ENCODE measurements around the gene CTBP1. TPM values are rescaled to one million over a fixed set of nuclear protein-coding genes. Genes with fewer than 3 reads are reported as not detected.

CTBP1 gene
- total RNA-seq, 2 experiments from 2014 or later = 214 to 217 TPM

GRCh38 chr4:1291996-1292702 lies 43.2 kb upstream of the CTBP1 start:
- Mint-ChIP-seq H3K27me3 (ENCODE audit: low read depth) (no peaks in the 10 kb centered on the region), H3K36me3 (ENCODE audit: low read depth) (peaks cover 17% of the 10 kb centered on the region), H3K9me3 (ENCODE audit: insufficient read depth) (peaks cover under 1% of the 10 kb centered on the region), H3K4me1 (ENCODE audit: low read depth) (peaks cover 48% of the 10 kb centered on the region), H3K27ac (no peak overlapping the region), H3K4me3 (peak overlapping the region; percentile 93)
- ChIA-PET CTCF (interaction anchor here (1.1 to 3.5 kb wide), 3 partner anchors 24 to 155 kb away, joined by 3 to 32 read pairs (median 8); partner anchors contain the start of gene UVSSA), POLR2A (interaction anchor here (5.7 kb wide), 1 partner anchor 43 kb away, joined by 41 read pairs; the partner anchor contains the start of gene CTBP1)
- DNase-seq (no peak), ATAC-seq (no peak)

GRCh38 chr4:1291091-1291490 lies 42.2 kb upstream of the CTBP1 start:
- ChIA-PET CTCF (interaction anchor here (0.9 to 3.8 kb wide), 6 partner anchors 10 to 159 kb away, joined by 3 to 32 read pairs (median 9); partner anchors contain the start of gene UVSSA), POLR2A (interaction anchor here (2.3 to 5.7 kb wide), 5 partner anchors 10 to 89 kb away, joined by 7 to 41 read pairs (median 33); partner anchors contain the start of genes CTBP1 and UVSSA)
- Mint-ChIP-seq H3K9me3 (ENCODE audit: insufficient read depth) (peaks cover 7% of the 10 kb centered on the region), H3K36me3 (ENCODE audit: low read depth) (peaks cover 14% of the 10 kb centered on the region), H3K4me1 (ENCODE audit: low read depth) (peaks cover 41% of the 10 kb centered on the region), H3K27ac (peak overlapping the region; percentile 92), H3K4me3 (peak overlapping the region; percentile 93), H3K27me3 (ENCODE audit: low read depth) (no peaks in the 10 kb centered on the region)
- no peak for DNase-seq
- no peak for ATAC-seq

GRCh38 chr4:1290165-1290977 lies 41.4 kb upstream of the CTBP1 start:
- Mint-ChIP-seq H3K27ac (peak overlapping the region; percentile 92), H3K36me3 (ENCODE audit: low read depth) (peaks cover 15% of the 10 kb centered on the region), H3K4me3 (peak overlapping the region; percentile 93), H3K4me1 (ENCODE audit: low read depth) (peaks cover 41% of the 10 kb centered on the region), H3K9me3 (ENCODE audit: insufficient read depth) (peaks cover 8% of the 10 kb centered on the region), H3K27me3 (ENCODE audit: low read depth) (no peaks in the 10 kb centered on the region)
- POLR2A ChIA-PET = interaction anchor here (1.4 to 5.7 kb wide), 11 partner anchors 10 to 122 kb away, joined by 3 to 41 read pairs (median 9); partner anchors contain the start of genes CTBP1 and UVSSA
- ATAC-seq = peak; percentile 12
- CTCF ChIA-PET = interaction anchor here (0.9 to 3.8 kb wide), 6 partner anchors 10 to 159 kb away, joined by 3 to 32 read pairs (median 9); partner anchors contain the start of genes CTBP1 and UVSSA
- DNase-seq = peak; percentile 47

- ATAC-seq (peak; percentile 97), DNase-seq (peak; percentile 98)
- POLR2A ChIA-PET = interaction anchor here (0.6 to 5.7 kb wide), 14 partner anchors 11 to 192 kb away, joined by 3 to 41 read pairs (median 6); partner anchors contain the start of genes CTBP1 and UVSSA
- Mint-ChIP-seq H3K9me3 (ENCODE audit: insufficient read depth) (peaks cover 8% of the 10 kb centered on the region), H3K4me1 (ENCODE audit: low read depth) (peaks cover 35% of the 10 kb centered on the region), H3K4me3 (peak within 1 kb of the TSS; percentile 93), H3K36me3 (ENCODE audit: low read depth) (peaks cover 15% of the 10 kb centered on the region), H3K27me3 (ENCODE audit: low read depth) (no peaks in the 10 kb centered on the region), H3K27ac (peak within 1 kb of the TSS; percentile 92)
- CTCF ChIA-PET = interaction anchor here (0.6 to 3.8 kb wide), 9 partner anchors 19 to 158 kb away, joined by 3 to 32 read pairs (median 4); partner anchors contain the start of genes CTBP1 and UVSSA
Observed at GRCh38 chr4:1289207-1290164, 40.6 kb upstream of the CTBP1 start, which contains the start of gene MAEA. Gene MAEA (plus strand): TSS chr4:1289891. CDS start chr4:1289914, 23 bp downstream.

- ATAC-seq (no peak), DNase-seq (no peak)
- ChIA-PET CTCF (interaction anchor here (0.6 to 3.8 kb wide), 8 partner anchors 20 to 157 kb away, joined by 3 to 32 read pairs (median 6); partner anchors contain the start of gene UVSSA), POLR2A (interaction anchor here (0.6 to 5.7 kb wide), 10 partner anchors 12 to 193 kb away, joined by 3 to 41 read pairs (median 10); partner anchors contain the start of genes CTBP1 and UVSSA)
- Mint-ChIP-seq H3K4me1 (ENCODE audit: low read depth) (peaks cover 33% of the 10 kb centered on the region), H3K27ac (peak overlapping the region; percentile 87), H3K36me3 (ENCODE audit: low read depth) (peaks cover 15% of the 10 kb centered on the region), H3K9me3 (ENCODE audit: insufficient read depth) (peaks cover 8% of the 10 kb centered on the region), H3K4me3 (peak overlapping the region; percentile 79), H3K27me3 (ENCODE audit: low read depth) (no peaks in the 10 kb centered on the region)
Observed at GRCh38 chr4:1288786-1289185, 39.9 kb upstream of the CTBP1 start.

- Mint-ChIP-seq H3K9me3 (ENCODE audit: insufficient read depth) (peaks cover 8% of the 10 kb centered on the region), H3K27me3 (ENCODE audit: low read depth) (no peaks in the 10 kb centered on the region), H3K4me3 (no peak overlapping the region), H3K27ac (no peak overlapping the region), H3K4me1 (ENCODE audit: low read depth) (peaks cover 12% of the 10 kb centered on the region), H3K36me3 (ENCODE audit: low read depth) (peaks cover 6% of the 10 kb centered on the region)
- ATAC-seq (no peak), DNase-seq (peak; percentile 69)
- ChIA-PET POLR2A (interaction anchor here (1.2 to 1.3 kb wide), 2 partner anchors 18 to 37 kb away, joined by 9 to 10 read pairs; partner anchors contain the start of gene CTBP1), CTCF (interaction anchor here (0.6 to 3.6 kb wide), 17 partner anchors 18 to 157 kb away, joined by 3 to 29 read pairs (median 5); partner anchors contain the start of gene UVSSA)
Observed at GRCh38 chr4:1285790-1286553, 37.0 kb upstream of the CTBP1 start.

- ChIA-PET CTCF (interaction anchor here (0.6 to 3.6 kb wide), 13 partner anchors 17 to 156 kb away, joined by 3 to 29 read pairs (median 5); partner anchors contain the start of gene UVSSA), POLR2A (interaction anchor here (1.2 to 1.3 kb wide), 2 partner anchors 17 to 36 kb away, joined by 9 to 10 read pairs; partner anchors contain the start of gene CTBP1)
- peaks cover 8% of the 10 kb centered on the region for H3K4me1 Mint-ChIP-seq (ENCODE audit: low read depth)
- peaks cover 8% of the 10 kb centered on the region for H3K9me3 Mint-ChIP-seq (ENCODE audit: insufficient read depth)
- DNase-seq (no peak), ATAC-seq (no peak)
- no peaks in the 10 kb centered on the region for H3K27me3 Mint-ChIP-seq (ENCODE audit: low read depth)
- H3K36me3 Mint-ChIP-seq (ENCODE audit: low read depth) = peaks cover 6% of the 10 kb centered on the region
- H3K4me3 Mint-ChIP-seq = no peak overlapping the region
- no peak overlapping the region for H3K27ac Mint-ChIP-seq
Observed at GRCh38 chr4:1285151-1285789, 36.3 kb upstream of the CTBP1 start.

- no peaks in the 10 kb centered on the region for H3K27me3 Mint-ChIP-seq (ENCODE audit: low read depth)
- no peak for ATAC-seq
- peaks cover 5% of the 10 kb centered on the region for H3K4me1 Mint-ChIP-seq (ENCODE audit: low read depth)
- ChIA-PET CTCF (interaction anchor here (1.1 to 3.6 kb wide), 3 partner anchors 16 to 148 kb away, joined by 3 to 29 read pairs (median 10); no protein-coding TSS in a partner anchor), POLR2A (no interaction called here)
- H3K27ac Mint-ChIP-seq = no peak overlapping the region
- DNase-seq = no peak
- H3K4me3 Mint-ChIP-seq = no peak overlapping the region
- H3K36me3 Mint-ChIP-seq (ENCODE audit: low read depth) = peaks cover 6% of the 10 kb centered on the region
- peaks cover 8% of the 10 kb centered on the region for H3K9me3 Mint-ChIP-seq (ENCODE audit: insufficient read depth)
Observed at GRCh38 chr4:1283711-1284110, 34.8 kb upstream of the CTBP1 start.

GRCh38 chr4:1279253-1279652 lies 30.3 kb upstream of the CTBP1 start:
- no peaks in the 10 kb centered on the region for H3K27me3 Mint-ChIP-seq (ENCODE audit: low read depth)
- ChIA-PET POLR2A (no interaction called here), CTCF (interaction anchor here (0.7 kb wide), 1 partner anchor 11 kb away, joined by 3 read pairs; no protein-coding TSS in a partner anchor)
- ATAC-seq (no peak), DNase-seq (no peak)
- no peaks in the 10 kb centered on the region for H3K9me3 Mint-ChIP-seq (ENCODE audit: insufficient read depth)
- no peak overlapping the region for H3K27ac Mint-ChIP-seq
- no peaks in the 10 kb centered on the region for H3K4me1 Mint-ChIP-seq (ENCODE audit: low read depth)
- no peaks in the 10 kb centered on the region for H3K36me3 Mint-ChIP-seq (ENCODE audit: low read depth)
- no peak overlapping the region for H3K4me3 Mint-ChIP-seq

Measured in activated CD8-positive, alpha-beta T cell treated with anti-CD3 and anti-CD28 coated beads, Interleukin-2, amount 10 ng/mL, durations not matched to agents 7 days and 5 days (primary cell).